HG02938 (cell line): Measurements from ENCODE around the gene SYT7.

ENCODE experiments used
- ATAC-seq: cut with Tn5 transposase; IDR thresholded peaks from one replicate; pipeline ENCODE4 v1.9.1; 2021; ENCODE audit warnings: mild to moderate bottlenecking, moderate library complexity; ENCODE audit not compliant: unreplicated experiment

The SYT7 gene

GRCh38 chr11:61539831-61540357 lies 41.0 kb downstream of the SYT7 start:
- ATAC-seq, result no peak

GRCh38 chr11:61539006-61539405 lies 41.9 kb downstream of the SYT7 start:
- no peak for ATAC-seq

DNA sequence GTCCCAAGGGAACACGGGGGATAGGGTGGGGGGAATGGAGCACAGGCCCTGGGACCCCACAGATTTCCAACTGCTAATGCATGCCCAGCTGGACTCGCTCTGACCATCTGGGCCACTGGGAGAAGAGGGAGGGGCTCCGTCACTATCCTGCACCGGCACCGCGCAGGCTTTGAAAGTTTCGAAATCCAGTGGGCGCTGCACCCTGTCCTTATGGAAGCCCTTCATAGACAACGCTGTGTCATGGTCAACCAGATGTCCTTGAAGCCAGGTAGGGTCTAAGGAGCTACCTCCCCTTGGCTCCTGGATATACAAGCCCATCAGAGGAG lies 42.3 kb downstream of the SYT7 start:
- ATAC-seq, result no peak

- ATAC-seq, result no peak
These were observed 43.5 kb downstream of the SYT7 start for GRCh38 chr11:61537326-61537725.

- no peak for ATAC-seq
These were observed 44.1 kb downstream of the SYT7 start for GRCh38 chr11:61536676-61537270.

GRCh38 chr11:61535998-61536675 lies 44.7 kb downstream of the SYT7 start:
- no peak for ATAC-seq

DNA sequence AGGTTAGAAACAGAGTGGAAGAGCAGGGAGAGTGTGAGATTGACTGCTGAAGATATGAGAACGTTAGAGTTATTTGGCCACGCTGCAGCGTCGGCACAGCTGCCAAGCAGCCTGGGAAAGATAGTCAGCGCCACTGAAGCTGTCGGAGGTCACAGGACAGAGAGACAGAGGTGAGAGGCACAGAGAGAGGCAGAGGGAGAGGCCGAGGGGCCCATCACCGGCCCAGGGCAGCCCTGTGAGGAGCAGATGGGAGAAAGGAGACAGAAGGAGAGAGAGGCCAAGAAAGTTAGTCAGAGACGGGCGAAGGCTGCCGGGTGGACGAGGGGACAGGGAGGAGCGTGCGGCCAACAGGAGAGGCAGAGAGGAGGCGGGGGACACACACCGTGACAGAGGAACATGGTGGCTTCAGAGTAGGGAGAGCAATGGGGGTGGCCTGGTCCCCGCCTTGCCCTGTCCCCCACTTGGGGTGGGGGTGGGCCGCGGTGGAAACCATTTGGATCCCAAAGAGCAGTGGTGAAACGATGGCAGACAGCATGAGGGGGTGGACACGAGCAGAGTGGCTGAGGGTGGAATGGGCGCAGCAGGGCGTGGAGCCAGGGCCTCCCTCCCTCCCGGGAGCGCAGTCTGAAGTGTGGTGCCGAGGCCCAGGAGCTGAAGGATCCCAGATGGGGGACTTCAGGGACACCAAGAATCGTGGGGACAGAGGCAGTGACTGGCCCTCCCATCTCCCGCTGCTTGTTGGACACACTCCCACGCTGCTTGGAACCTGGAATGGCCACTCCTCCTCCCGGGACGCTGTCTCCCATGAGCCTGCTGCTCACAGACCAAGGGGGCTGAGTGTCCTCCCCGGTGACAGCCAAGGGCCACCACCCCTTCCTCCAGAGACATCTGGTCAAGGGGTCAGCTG lies 45.7 kb downstream of the SYT7 start:
- no peak for ATAC-seq

DNA sequence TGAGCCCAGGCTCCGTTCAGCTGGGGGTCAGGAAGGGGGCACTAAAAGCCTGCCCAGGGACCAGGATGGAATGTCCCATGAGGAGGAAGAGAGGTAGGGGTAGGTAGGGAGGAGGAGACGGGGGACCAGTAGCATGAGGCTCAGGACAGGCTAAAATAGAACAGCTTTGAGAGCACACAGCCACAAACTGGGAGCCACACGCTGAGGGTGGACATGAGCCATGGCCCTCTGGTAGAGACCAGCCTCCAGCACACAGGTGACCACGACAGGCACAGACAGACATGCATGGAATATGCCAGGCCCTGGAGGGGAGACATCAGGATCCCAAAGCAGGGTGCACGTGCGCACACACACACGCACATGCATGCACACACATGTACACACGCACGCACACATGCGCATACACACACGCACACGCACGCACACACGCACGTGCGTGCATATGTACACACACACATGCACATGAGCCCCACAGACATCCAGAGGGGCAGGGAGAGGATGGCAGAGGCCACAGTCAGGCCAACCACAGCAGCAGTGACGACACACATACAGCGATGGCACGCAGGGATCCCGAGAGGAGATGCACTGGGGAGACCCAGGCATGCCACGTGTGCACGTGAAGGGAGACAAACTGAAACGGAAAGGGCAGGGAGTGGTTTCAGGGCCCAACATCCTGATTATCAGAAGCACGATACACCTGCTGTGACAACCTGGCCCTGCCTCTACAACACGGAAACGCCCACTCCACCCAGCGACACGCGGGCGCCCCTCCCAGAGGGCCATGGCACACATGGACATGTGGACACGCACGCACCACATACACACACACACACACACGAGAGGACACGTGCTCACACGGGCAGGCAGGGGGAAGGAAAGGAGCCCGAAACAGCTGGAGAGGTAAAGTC lies 46.6 kb downstream of the SYT7 start:
- ATAC-seq, result no peak

DNA sequence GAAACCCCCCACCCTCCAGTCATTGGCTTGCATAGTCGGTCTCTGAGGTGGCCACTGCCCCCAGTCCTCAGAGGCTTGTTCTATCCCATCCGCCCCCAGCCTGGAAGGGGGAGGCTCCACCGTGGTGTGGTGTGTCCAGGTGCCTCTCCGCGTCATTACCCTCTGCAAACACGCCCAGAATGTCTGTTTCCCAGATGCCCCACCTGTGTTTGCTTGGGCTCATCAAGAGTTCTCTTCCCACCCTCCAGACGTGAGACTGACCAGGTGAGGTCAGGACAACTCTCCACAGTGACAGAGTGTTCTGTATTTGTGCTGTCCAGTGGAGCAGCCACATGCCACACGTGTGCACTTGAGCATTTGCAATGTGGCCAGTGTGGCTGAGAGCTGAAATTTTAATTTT lies 47.5 kb downstream of the SYT7 start:
- ATAC-seq, result no peak

GRCh38 chr11:61533039-61533375 lies 47.9 kb downstream of the SYT7 start:
- no peak for ATAC-seq

- no peak for ATAC-seq
These were observed 48.5 kb downstream of the SYT7 start for GRCh38 chr11:61532134-61533038.

DNA sequence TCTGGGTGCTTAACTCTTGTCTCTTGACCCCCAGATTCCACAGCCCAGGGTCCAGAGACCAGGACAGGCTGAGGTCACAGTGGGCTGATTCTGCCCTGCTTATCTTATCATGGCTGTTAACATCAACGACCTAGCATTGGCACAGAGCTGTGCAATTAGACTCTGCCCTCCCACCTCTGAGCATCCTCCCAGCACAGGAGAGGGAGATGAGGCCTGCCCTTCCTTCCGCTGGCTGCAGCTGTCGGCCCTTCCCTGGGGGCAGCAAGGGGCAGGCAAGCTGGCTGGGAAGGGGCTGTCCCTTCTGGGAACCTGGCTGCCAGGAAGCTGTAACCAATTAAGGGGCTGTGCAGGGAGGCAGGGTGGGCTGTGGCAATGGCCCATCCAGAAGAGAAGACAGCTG lies 49.8 kb downstream of the SYT7 start:
- ATAC-seq, result no peak

- ATAC-seq, result no peak
These were observed 51.2 kb downstream of the SYT7 start for GRCh38 chr11:61529537-61530225.

GRCh38 chr11:61528114-61528513 lies 52.8 kb downstream of the SYT7 start:
- ATAC-seq, result no peak

DNA sequence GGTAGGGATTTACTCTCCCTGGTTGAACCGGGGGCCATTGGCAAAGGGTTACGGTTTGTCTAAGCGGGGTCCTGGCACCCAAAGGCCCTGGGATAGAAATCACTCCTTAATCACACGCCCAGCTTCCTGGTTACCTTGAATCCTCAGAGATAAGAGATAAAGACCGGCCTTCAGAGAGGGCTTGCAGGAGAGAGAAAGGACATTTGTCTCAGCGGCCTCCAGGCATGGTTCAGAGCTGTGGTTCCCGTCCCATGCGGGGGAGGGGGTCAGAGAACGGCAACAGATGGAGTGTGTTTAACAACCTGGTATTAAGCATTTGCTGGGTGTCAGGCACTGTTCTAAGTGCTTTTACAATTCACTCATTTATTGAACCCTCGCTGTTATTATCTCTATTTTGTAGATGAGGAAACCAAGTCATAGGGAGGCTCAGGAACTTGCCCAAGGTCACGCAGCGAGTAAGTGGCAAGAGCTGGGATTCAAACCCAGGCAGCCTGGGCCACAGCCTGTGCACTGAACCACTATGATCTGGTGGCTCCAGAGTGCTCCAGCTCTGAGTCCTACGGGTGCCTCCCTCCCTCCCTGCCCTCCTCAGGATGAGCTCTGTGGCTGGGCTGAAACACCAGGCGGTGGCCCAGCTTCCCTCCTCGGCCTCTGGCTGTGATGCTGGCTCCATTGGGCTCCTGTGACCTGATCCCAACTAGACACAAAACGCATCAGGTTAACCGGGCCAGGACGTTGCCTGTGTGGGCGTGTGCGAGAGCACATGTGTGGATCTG lies 53.7 kb downstream of the SYT7 start:
- ATAC-seq, result no peak

DNA sequence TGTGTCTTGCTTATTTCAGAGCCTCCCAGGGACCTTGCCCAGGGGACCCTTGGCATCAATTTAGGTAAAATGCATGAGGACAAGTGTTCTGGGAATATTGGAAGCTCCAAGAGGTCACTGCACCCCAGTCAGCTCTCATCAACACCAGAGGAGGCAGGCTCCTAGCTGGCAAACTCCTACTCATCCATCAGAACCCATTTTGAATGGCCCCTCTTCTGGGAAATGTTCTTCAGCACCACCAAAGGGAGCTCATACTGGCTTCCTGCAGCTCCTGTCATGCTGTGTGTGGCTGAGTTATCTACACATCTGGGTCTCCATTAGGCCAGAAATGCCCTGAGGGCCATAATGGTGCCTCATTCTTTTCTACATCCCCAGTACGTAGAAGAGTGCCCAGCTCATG lies 54.6 kb downstream of the SYT7 start:
- ATAC-seq, result no peak

GRCh38 chr11:61524963-61525587 lies 55.8 kb downstream of the SYT7 start:
- no peak for ATAC-seq

DNA sequence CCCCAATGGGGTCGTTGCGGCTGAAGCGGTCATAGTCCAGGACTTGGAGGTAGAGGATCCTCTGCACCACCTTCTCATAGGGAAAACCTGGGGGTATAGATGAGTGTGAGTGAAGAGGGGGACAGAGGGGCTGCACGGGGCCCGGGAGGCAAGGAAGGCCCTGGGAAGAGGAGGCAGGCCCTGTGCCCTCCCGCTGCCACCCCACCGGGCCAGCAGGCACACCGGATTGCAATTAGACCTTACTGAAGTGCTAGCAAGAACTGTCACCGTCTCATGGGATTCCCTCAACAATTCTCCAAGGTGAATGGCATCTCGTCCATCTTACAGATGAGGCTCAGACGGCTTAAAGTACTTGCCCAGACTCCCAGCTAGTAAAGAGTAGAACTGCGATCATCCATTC lies 56.4 kb downstream of the SYT7 start:
- ATAC-seq, result no peak
